ENCODE results near the gene TMEM185A.
A peak's percentile ranks its signal among the peaks of the same experiment; 100 is the strongest.
"Not testable (repeated sequence)": the region's sequence is repeated elsewhere in the genome, so short reads cannot be mapped to it uniquely, and the experiment has no call there.

The TMEM185A gene

DNA sequence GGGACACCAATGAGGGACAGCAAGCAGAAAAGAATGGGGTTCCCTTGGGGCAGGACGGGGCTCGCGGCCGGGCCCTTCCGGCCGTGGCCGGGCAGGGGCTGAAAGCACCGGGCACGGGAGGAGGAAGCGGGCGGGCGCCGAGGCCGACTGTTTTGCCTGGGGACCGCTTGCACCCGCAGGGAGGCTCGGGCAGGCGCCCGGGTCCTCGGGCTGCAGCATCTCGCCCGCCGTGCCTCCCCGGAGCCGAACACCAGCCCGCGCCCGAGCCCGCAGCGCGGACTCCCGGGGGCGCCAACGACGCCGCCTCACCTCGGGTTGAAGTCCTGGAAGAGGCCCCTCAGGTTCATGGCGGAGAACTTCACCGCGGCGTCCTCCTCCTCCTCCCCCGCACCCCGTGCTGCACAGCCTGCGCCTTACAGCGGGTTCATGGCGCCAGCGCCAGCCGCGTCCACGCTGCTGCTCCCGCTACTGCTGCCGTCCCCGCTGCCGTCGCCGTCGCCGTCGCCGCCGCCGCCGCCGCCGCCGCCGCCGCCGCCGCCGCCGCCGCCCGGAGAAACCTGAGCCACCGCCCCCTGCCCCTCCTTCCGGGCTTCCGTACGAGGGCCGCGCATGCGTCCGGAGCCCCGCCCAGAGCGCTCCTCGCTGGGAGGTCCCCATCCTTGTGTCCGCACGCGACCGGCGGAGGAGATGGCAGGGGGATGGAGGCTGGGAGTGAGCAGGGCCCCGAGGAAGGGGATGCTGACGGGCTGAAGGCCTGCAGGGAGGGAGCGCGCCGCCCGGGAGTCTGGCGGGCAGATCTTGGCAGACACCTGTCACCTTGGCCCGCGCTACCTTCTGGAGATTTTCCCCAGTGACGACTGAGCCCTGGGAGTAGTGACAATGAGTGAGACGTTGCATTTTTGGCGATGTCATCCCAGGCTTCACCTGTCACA, at the start of gene TMEM185A:
TMEM185A (minus strand) TSS at position 559 of the 932 bp plus-strand sequence; CDS start at position 347, 212 bp downstream.
- peak; percentile 67 for DNase-seq (ENCODE audit: low read depth)

DNA sequence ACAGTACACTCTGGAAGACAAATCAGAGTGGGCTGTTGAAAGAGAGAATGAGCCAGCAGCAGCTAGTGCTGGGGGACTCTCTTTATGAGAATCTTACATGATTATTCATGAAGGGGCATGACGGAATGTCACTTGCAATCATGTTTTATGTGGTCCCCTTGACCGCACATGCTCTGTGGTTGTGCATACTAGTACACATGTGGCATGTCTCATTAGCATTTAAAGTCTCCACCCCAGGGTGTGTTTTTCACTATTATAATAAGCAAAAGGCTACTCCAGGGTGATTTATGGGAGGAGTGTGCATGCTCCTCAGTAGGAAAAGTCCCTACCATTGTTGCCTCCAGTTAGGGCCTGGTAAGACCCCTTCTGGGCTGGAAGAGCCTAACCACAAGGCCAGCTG, 49.6 kb upstream of the TMEM185A start:
- DNase-seq (ENCODE audit: low read depth), result no peak

DNA sequence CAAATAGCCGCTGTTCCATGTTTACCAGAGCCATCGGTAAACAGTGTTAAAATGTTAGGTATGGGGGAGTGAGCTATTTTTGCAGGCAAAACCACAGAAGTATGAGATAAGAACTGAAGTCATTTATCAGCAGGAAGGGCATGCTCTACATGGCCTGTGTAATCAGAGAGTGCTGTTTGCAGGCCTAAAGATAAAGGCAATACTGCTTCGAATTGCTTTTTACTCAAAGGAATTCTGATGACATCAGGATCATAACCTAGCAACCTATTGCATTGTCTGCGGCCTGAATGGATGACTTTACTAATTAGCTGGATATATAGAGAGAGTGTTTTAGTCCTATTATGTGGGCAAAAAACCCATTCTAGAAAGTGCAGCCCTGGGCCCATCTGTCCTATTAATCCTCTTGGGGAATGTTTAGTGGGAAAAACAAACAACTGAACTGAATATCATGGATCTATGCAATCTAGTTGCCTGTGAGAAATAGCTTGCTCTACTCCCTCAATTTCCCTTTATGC, 47.6 kb upstream of the TMEM185A start:
- not testable (repeated sequence) for DNase-seq (ENCODE audit: low read depth)

DNA sequence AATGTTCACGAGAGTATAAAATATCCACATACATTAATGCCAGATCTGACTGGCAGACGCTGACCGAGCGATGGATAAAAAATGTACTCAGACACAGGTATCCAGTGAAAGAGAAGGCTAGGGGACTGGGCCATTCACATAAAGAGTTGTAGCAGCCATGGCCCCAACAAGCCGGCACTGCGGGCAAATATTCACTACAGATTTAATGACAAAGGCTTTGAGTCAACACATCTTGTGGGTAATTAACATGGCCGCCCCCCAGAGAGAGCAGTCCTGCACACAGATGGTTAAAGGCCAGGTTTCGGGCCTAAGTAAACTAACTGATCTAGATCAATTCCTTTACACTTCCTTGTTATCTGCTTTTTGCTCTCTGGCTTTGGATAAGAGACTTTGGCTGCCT, 44.0 kb upstream of the TMEM185A start:
- DNase-seq (ENCODE audit: low read depth), result not testable (repeated sequence)

DNA sequence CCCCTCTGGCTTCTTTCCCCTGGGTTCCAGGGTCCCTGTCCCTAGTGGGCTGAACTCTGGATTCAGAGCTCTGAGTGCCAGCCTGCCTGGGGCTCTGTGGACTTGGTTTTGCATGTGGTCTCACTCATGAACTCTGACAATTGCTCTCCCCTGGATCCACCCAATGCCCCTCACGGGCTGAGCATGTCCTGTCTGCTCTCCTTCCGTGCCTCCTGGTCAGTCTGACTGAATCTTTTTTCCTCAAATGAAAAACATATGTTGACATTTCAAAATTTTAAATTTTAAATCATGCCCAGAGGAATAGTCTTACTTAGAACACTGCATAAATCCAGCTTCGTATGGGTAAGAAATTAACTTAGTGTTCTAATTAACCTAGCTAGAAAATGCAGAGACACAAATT, 43.5 kb upstream of the TMEM185A start:
- not testable (repeated sequence) for DNase-seq (ENCODE audit: low read depth)

DNA sequence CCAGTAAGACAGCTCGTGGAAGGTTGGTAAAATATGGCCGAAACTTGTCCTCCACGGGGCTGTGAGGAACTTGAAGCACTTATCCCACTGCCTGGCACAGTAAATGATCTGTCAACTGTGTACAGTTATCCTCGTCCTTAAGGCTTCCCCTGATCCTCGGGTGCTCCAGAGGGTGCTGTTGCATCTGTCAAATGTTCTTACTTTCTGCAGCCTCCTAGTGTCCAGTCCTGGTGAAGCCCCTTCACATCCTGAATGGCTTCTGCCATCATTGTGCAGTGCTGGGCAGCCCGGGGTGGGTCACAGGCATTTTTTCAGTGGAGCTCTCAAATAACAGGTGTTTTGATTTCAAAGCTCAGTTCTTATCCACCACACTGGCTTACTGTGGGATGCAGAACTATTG, 29.0 kb upstream of the TMEM185A start:
- not testable (repeated sequence) for DNase-seq (ENCODE audit: low read depth)

DNA sequence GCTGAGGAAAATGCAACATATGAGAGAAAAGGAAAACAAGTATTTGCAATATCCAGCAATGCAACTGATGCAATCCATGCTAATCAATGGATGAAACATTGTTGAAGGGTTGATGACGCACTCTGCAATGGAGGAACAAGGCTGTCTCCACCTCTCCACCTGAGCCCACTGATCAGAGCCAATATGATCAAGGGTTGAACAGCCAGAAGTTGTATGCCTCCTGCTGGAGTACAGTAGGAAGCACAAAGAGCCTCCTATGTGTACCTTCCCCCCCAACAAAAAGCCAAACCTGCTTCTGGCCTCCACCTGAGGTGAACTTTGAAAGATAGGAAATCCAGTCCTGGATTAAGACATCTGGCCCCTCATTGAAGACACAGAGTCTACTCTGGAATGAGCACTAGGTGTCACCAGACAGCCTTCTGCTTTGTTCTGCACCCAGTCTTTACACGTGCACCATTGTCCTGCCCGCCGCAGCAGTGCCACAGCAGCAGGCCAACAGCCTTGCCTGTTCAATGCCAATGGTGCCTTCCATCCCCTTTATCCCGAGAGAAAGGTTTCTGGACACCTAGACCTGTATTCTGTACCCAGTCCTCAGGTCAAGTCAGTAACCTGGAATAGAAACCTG, 24.8 kb upstream of the TMEM185A start:
- DNase-seq (ENCODE audit: low read depth), result not testable (repeated sequence)

DNA sequence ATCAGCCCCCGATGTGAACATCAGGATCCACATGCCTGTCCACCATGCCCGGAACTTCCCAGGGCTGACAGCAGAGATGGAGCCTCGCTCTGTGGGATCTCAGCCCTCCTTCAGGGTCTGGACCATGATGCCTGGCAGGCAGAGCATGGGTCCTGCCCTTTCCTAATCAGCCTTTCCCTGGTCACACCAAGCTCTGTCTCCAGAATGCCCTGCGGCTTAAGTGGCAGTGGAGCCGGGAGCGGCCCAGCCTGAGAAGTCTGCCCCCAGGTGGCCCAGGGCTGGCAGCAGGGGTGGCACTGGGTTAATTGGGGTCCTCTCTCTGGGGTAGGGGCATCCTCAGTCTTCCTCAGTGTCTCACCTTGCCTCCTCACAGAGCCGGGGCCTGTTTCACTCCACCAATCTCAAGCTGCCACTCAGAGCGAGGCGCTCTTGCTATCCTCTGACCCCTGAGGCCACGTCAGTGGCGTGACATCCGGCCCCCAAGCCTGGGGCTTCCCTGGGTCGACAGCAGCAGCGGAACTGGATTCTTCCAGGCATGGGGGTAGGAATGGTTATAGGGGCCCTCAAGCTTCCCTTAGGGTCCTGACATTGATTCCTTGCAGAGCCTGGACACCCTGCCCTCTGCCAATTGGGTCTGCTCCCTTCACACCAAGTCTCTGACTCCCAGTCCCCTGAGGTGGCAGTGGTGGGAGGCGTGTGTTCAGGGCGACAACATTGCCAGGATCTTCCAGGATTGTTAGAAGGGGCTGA, 20.8 kb upstream of the TMEM185A start:
- no peak for DNase-seq (ENCODE audit: low read depth)

DNA sequence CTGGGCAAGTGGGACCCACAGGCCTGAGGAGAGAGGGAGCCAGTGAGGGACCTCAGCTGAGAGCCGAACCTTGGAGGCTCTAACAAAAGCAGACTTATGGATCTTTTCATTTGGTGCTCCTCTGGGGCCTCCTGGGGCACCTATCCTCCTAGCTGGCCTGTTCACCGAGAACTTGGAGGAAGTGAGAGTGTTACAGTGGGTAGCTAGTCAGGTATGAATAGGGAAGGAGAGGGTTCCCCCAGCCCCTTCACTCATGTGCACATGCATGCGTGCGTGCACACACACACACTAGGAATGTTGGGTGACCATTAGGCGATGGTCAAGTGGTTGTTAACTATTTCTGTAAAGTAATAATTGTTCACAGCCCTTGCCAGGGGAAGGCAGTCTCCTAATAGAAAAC, 18.6 kb upstream of the TMEM185A start:
- DNase-seq (ENCODE audit: low read depth), result no peak

DNA sequence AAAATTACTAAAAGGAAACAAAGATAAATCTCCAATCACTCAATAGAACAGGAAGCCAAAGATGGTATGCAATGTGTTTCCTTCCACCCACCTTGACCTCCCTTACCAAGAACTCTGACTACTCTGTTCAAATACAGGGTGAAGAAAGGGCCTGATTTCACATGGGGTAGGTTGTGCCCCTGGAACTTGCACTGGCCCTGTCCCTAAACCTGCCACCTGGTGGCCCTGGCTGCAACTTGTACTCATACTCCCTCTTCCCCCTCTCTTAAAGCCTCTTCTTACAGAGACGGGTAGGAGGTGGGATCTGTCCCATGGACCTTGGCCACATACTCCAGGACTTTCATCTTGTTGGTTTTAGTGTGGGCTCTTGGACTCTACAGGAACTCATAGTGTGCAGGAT, 17.3 kb upstream of the TMEM185A start:
- no peak for DNase-seq (ENCODE audit: low read depth)

DNA sequence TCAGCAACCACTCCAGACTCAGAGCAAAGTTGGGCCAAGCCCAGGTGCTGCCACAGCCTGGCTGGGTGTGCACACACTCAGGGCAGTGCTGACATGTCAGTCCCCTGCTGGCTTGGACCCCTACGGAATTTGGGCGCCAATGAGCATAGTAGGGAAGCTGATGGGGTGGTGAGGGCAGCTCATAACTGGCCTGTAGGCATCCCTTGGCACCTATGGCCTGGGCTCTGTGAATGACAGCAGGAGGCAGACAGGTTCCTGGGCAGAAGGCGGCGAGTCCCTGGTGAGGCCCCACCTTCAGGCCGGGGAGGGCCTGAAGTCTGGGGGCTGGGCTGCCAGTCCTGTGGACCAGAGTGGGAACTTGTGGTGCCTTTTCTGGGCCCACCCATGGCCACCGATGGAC, 15.9 kb upstream of the TMEM185A start:
- DNase-seq (ENCODE audit: low read depth), result no peak

DNA sequence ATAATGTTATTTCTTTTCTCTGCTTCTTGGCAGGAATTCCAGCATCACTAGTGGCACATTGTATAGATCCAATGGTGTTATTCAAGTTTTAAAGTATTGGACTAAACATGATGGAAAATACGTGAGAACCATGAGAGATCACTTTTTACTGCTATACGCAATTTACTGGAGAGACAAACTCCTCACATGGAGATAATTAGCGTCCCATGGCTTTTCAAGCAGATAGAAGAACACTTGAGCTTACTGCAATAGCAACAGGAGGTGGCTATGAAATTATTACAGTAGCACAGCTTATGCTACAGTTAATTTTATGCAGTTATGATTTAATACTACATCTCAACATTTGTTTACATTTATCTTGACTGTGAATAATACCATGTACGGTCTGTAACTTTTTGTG, 11.9 kb upstream of the TMEM185A start:
- DNase-seq (ENCODE audit: low read depth), result no peak

DNA sequence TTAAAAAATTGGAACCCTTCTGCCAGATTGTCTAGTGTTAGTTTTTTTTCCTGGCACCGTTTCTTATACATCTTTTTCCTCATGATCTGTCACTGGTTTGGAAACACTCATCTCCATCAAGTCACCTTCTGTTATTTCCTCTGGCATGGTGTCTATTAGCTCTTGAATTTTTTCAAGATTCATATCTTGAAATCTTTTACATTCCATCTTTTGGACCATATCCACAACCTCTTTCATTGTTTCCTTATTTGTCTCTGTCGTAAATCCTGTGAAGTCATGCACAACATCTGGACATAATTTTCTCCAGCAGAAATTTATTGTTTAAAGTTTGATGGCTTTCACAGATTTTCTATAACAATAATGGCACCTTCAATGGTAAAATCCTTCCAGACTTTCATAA, 10.2 kb upstream of the TMEM185A start:
- no peak for DNase-seq (ENCODE audit: low read depth)

DNA sequence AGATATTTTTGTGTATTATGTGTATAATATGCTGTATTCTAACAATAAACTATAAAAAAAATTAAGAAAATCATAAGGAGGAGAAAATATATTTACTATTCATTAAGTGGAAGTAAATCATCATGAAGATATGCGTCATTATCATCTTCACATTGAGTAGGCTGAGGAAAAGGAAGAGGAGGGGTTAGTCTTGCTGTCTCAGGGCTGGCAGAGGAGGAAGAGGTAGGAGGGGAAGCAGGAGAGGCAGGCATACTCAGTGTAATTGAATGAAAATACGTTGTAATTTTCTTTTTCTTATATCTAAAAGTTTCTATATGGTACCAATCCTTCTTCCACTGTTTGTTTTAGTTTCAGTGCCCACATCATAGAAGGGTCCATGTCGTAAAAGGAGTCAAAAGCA, 9.8 kb upstream of the TMEM185A start:
- DNase-seq (ENCODE audit: low read depth), result no peak

DNA sequence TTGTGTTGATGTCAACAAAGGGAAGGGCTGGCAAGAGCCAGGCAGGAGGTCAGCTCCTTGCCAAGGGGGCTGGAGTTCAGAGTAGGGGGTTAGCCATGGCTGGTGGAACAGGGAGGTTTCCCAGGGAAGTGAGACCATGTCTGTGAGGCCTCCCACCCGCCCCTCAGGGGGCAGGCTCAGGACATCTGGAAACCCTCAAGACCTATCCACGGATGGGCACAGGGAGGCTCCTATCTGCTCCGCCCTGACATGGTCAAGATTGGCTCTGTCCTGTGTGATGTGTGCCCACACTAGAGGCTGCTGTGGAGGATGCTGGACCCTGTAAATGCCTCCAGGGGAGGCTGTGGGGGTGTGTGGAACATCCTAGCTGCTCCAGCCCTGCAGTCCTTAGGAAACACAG, 8.0 kb upstream of the TMEM185A start:
- no peak for DNase-seq (ENCODE audit: low read depth)

DNA sequence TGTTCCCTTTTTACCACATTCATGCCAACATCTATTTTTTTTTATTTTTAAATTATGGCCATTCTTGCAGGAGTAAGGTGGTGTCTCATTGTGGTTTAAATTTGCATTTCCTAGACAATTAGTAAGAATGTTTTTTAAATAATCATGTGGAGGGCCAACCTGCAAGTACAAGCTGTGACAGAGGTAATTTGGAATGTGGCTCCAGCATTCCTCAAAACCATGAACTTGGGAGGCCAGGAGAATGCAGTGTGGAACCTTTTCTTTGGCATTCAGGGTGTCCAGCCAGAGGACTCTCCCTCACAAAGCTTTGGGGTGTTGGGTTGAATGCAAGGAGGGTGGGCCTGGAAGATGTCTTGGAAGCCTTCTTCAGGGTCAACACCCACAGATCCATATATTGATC, 7.3 kb upstream of the TMEM185A start:
- peak; percentile 10 for DNase-seq (ENCODE audit: low read depth)

DNA sequence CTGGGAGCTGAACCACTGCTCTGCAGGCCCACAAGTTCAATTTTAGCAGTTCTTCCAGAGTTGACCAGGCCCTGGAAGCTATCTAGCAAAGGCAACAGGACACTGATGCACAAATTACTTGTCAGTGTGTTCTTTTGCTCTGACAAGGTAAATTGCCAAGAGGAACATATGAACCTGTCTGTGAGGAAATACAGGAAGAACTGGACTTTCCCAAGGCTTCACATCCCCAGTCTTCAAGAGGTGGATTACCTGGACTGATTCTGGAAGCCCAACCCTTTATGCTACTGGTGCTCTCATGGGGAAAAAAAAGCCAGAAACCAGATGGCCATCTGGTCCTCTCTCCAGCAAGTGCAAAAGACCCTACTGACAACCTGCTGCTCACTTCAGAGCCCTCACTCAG, 1.9 kb upstream of the TMEM185A start:
- DNase-seq (ENCODE audit: low read depth), result no peak

DNA sequence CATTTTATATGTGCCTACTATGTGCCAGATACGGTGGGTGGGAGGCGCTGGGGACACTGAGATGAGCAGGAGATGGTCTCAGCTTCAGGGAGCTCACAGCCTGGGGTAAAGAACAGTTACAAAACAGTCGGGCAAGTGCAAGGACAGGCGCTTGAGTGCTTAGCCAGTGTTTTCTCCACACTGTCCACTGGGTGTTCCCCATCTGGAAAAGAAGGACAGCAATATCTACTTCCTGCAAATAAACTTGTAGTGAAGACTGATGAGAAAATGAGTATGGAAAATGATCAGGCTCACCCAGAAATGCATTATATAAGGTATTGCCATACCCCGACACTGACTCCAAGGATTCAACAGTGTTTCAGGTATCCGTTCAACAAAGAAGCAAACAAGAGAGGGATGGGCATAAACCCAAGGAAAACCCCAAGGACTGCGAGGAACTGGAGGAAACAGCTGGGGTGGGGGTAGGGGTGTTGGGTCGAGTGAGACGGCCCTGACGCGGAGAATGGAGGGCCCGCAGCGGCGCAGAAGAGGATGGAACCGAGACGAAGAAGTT, 835 bp downstream of the TMEM185A start:
- peak; percentile 56 for DNase-seq (ENCODE audit: low read depth)

DNA sequence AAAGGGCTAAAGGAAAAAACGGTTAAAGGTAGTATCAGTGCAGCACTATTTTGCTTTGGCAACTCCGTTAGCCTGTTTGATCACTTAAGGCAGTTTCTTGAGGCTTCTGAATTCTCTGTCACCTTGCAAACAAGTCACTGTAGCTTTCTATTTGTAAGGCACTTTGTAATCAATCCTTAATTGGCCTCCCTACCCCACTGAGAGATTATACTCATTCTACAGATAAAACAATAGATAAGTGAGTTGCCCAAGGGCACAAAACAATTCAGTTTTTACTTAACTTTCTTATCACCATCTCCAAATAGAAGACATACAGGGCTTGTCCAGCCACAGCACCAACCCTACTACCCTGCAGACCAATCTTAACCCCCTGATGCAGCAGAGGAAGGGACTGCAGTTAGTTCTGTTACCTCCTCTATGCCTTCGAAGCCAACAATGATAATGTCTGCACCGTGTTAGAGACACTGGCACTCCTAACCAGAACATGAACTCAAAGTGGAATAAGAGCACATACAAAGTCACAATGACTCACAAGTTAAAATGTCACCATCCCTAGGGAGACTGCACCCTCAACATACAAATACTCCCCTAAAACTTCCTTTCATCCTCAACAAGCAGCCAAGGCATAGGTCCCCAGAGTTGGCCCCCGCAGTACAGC, 1.7 kb downstream of the TMEM185A start:
- no peak for DNase-seq (ENCODE audit: low read depth)

DNA sequence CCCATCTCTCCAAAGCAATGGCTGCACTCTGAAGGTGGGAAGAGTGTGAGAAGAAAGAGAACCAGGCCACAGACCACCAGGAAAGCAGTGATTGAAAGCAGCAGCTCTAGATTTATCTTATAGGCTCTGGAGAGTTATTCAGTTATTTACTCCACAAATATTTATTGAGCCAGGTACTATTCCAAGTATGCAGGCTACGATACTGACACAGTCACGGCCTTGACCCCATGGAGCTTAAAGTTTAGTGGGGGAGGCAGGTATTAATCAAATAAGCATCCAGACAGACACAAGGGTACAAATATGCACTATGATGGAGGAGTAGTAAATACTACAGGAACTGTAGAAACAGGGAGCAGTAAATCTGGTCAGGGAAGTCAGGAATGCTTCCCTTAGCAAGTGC, 2.8 kb downstream of the TMEM185A start:
- no peak for DNase-seq (ENCODE audit: low read depth)

DNA sequence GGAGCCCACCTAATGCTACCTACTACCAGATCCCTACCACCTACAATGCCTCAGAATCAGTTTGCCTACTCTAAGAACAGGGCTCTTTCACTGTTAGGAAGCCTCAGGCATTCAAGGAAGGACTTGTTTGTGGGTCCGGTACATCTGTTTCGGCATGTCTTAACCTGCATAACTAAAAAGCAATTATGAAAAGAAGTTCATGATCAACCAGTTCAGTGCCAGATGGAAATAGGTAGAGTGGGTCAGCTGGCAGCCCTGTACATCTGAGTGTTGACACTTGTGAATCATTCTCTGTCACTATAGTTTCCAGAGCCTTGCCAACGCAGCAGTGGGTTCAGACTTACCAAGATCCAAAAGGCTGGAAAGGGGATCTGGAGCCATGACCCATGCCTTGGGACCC, 3.3 kb downstream of the TMEM185A start:
- no peak for DNase-seq (ENCODE audit: low read depth)

DNA sequence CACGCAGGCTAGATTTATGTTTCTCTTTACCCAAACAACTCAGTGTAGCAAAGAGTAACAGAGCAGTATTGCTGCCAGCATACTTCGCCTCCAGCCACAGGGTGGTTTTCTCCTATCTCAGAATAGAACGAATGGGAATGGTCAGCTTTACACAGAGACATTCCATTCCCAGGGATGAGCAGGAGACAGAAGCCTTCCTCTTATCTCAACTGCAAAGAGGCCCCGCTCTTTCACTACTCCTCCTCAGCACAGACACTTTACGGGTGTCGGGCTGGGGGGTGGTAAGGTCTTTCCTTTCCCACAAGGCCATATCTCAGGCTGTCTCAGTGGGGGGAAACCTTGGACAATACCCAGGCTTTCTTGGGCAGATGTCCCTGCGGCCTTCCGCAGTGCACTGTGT, 4.8 kb downstream of the TMEM185A start:
- DNase-seq (ENCODE audit: low read depth), result not testable (repeated sequence)

Data from ELR (cell line).